HG02981 (cell line): ENCODE measurements around the gene CEP68.
"Not testable (repeated sequence)": the region's sequence is repeated elsewhere in the genome, so short reads cannot be mapped to it uniquely, and the experiment has no call there.

Experiments used
- ATAC-seq: cut with Tn5 transposase; IDR thresholded peaks from one replicate; pipeline ENCODE4 v1.9.1; 2021; ENCODE audit warnings: mild to moderate bottlenecking, moderate library complexity; ENCODE audit not compliant: unreplicated experiment

Gene CEP68

GRCh38 chr2:65031341-65032018 lies 24.7 kb upstream of the CEP68 start:
- ATAC-seq = no peak

- ATAC-seq = no peak
Measured at GRCh38 chr2:65032019-65032975, 23.9 kb upstream of the CEP68 start.

- ATAC-seq = no peak
Measured at GRCh38 chr2:65033178-65033577, 23.0 kb upstream of the CEP68 start.

GRCh38 chr2:65033667-65034066 lies 22.5 kb upstream of the CEP68 start:
- not testable (repeated sequence) for ATAC-seq

- no peak for ATAC-seq
Measured at GRCh38 chr2:65035351-65035943, 20.8 kb upstream of the CEP68 start.

- ATAC-seq = no peak
Measured at GRCh38 chr2:65037178-65037577, 19.0 kb upstream of the CEP68 start.

GRCh38 chr2:65039640-65040039 lies 16.6 kb upstream of the CEP68 start:
- ATAC-seq = no peak

GRCh38 chr2:65040400-65041261 lies 15.6 kb upstream of the CEP68 start:
- no peak for ATAC-seq

GRCh38 chr2:65043001-65043400 lies 13.2 kb upstream of the CEP68 start:
- ATAC-seq = no peak

GRCh38 chr2:65044097-65044735 lies 12.0 kb upstream of the CEP68 start:
- no peak for ATAC-seq

- ATAC-seq = no peak
Measured at GRCh38 chr2:65045651-65046050, 10.6 kb upstream of the CEP68 start.

GRCh38 chr2:65046633-65047407 lies 9.4 kb upstream of the CEP68 start:
- no peak for ATAC-seq

- no peak for ATAC-seq
Measured at GRCh38 chr2:65049010-65049639, 7.1 kb upstream of the CEP68 start.

GRCh38 chr2:65050931-65051330 lies 5.3 kb upstream of the CEP68 start:
- no peak for ATAC-seq

- ATAC-seq = peak; percentile 51
Measured at GRCh38 chr2:65053199-65053598, 3.0 kb upstream of the CEP68 start.

GRCh38 chr2:65054749-65055421 lies 1.3 kb upstream of the CEP68 start:
- ATAC-seq = no peak

GRCh38 chr2:65055422-65056214 lies 598 bp upstream of the CEP68 start:
- ATAC-seq = peak; percentile 24

- no peak for ATAC-seq
Measured at GRCh38 chr2:65057054-65057375, 799 bp downstream of the CEP68 start.
